ENCODE measurements around the gene RAD51B.

The RAD51B gene

DNA sequence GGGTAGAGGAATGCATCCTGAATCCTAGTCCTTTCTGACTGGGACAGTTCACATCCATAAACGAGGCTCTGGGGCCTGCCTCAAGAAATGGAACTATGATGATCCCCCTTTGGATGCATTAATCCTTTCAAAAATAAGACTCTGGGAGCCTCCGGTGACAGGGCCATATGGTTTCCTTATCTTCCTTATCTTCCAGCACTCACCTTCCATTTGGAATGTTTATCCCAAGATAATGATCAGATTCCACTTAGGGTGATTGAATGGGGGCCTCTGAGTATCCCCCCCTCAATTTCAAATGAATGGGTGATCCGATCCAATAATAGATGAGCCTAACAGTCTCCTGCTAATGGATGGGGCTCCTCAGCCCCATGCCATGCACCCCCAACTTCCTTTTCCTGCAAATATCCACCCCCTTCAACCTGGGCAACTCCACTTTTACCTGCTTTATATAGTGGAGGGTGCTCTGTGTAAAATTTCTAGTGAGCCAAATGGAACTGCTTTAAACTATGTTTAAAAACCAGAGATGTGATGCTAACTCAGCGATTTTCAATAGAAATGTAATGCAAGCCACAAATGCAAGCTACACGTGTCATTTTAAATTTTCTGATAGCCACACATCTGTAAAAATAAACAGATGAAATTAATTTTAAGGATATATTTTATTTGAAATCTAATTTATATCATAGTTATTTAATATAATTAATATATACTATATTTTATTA is 815.5 kb downstream of the RAD51B start:
- DNase-seq: no peak

DNA sequence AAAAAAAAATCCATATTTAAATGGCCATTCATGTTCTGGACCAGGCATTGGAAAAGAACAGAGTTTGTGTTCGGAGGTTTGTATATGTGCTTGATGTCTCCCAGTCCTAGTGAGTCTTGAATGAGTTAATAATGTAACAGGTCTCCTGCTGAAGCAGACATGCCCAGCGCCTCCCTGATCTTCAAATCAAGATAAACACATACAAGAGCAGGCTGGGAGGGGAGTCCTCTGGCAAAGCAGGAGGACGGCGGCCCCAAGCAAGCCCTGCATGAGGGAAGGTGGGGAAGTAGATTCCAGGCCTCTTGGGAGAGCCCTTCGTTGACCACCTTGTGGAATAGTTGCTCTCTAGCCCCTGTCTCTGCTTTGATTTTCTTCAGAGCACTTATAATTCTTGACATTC is 817.0 kb downstream of the RAD51B start:
- DNase-seq: no peak

DNA sequence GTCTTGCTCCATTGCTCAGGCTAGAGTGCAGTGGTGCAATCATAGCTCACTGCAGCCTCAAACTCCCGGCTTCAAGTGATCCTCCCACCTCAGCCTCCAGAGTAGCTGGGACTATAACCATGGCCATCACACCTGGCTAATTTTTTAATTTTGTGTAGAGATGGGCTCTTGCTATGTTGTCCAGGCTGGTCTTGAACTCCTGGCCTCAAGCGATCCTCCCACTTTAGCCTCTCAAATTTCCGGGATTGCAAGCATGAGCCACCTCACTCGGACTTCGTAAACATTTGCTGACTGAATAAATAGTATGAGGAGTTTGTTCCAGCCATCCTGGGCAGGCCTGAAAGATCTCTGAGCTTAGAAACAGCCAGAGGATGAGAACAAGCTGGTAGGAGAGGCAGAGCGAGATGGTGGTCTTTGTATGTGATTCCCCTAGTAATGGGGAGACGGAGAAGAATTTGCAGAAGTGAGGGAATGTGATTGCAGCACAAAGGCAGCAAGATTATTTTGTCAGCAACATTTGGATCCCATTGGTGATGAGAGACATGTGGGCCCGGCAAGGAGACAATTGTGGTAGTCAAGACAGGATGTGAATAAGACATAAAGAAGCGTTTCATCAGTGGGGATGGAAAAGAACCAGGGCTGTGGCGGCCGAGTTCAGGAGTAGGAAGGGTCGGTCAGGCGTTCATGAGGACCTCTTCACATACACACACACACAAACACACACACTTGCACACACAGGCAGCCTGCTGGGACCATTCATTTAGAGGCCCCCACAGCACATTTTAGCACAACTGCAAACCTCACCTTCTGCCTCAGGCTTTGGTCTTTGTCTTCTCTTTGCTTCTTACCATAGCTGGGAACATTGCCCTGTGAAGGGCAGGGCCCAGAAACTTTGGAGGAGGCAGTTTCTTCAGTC is 817.8 kb downstream of the RAD51B start:
- DNase-seq: no peak

DNA sequence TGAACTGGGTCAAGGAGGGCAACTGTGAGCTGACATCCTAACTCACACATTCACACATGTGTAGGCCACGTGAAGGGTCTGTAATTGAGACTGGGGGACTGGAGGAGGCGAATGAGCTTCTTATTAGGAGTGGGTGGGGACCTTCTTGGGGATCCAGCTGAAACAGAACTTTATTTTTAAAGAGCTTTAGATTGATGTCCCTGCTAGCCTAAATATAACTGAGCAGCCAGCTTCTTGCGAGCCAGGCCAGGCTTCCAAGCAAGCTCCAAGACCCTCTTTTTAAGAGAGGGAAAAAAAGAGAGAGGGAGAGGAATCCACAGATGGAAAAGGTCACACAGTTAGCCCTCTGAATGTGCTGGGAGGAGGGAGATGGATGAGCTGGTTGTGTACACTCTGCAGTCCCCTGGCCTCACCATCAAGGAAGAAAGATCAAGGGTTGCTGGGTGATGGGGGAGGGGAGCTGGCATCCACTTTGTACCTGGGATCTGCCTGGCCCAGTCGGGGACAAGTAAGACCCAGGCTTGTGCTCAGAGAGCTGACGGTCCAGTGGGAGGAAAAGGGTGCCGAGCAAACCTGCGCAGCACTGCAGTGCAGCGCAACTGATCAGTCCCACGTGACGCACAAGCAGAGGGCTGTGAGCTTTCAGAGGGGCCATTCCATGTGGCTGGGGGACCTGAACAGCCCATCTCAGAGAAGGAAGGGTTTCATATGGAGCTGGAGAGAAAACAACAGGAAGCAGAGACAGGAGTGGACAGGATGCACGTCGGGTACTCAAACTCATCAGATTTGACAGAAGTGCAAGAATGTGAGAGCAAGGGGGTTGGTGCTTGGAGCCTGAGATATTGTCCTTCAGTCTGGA is 818.8 kb downstream of the RAD51B start:
- no peak for DNase-seq

DNA sequence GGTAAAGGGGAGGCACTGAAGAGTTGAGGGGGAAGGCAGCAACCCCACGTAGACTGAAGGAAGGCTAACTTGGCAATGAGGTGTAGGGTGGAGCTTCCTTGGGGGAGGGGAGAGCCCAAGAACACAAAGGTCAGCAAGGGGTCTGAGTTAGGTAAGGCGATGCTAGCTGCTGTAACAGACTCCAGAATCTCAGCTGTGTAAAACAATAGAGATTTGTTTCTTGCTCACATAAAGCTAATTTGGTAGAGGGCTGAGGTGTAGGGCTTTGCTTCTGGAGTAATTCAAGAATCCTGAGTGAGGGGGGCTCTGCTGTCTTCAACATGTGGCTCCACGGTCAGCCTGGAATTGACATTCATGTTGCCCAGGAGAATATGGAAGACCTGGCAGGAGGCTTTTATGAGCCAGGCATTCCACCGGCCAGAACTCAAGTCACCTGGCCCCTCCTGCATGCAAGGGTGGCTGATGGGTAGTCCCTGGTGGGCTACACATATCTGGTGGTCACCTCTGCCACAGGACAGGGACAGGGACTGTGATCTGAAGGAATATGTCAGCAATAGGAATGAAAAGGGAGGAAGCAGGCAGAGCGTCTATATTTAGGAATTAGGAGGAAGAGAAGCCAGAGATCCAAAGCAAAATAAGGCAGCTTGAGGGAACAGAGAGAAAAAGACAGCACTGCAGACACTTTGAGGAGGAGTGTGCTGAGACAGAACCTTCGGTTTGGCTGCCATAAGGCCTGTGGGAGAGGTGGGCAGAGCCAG is 819.6 kb downstream of the RAD51B start:
- DNase-seq: no peak

DNA sequence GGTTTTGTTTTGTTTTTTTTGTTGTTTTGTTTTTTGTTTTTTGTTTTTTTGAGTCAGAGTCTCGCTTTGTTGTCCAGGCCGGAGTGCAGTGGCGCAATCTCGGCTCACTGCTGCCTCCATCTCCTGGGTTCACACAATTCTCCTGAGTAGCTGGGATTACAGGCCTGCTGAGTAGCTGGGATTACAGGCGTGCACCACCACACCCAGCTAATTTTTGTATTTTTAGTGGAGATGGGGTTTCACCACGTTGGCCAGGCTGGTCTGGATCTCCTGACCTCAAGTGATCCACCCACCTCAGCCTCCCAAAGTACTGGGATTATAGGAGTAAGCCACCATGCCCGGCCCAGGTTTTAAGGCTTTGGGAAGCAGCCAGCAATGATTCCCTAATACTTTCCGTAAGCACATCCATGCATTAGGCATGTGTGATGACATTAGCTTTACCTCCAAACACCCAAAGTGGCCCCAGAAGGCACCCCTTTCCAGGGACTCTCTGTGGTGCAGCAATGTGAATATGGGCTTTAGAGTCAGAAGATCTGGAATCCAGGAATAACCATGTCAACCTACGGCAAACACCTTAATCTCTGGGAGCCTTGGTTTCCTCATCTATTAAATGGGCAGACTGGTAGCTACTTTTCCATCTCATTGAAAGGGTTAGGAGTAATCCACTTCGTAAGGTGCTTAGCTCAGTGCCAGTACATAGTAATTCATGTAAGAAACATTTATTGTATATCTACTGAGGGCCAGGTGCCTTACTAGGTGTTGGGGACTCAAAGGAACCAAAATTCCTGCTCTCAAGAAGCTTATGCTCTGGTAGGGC is 820.4 kb downstream of the RAD51B start:
- DNase-seq: no peak

DNA sequence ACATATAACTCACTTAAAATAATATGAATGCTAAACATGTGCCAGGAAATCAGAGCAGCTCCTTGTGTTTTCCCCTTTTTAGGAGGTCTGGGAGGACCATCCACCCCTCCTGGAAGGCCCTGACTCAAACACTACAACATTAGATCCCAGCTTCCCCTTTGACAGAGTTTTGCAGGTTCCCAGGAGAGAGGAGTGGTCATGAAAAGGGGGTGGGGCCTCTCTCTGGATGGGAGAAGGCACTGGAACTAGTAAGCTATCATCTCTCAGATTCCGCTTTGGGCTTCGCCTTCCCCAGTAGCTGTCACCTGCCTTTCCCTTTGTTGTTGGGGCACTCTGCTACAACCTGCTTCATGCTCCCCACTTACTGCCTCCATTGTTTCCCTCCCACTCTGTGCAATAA is 824.1 kb downstream of the RAD51B start:
- DNase-seq: no peak

DNA sequence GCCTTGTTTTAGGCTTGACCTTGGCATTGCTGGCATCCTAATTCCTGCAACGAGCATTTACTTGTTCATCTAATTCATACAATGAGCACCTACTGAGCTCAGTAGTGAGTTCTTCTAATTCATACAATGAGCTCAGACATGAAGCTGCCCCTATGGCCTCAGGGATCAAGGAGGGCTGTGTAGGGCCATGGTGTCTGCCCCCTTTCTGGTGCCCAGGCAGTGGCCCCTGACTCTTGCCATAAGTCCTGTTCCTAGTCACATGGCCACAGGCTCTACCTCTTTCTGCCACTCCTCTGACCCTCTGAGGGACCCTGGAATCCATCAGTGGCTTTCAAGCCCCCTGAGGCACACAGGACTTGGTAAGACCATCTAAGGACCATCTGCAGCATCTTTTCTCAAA is 824.5 kb downstream of the RAD51B start:
- DNase-seq: no peak

DNA sequence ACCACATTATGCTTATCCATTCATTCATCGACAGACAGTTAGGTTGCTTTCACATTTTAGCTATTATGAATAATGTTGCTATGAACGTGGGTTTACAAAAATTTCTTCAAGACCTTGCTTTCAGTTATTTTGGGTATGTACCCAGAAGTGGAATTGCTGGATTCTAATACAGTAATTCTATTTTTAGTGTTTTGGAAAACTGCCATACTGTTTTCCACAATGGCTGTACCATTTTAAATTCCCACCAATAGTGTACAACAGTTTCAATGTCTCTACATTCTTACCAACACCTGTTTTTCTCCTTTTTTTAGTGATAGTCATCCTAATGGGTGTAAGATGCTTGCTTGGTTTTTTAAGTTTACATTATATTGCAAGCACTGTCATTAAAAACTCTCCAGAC is 825.8 kb downstream of the RAD51B start:
- DNase-seq: no peak

DNA sequence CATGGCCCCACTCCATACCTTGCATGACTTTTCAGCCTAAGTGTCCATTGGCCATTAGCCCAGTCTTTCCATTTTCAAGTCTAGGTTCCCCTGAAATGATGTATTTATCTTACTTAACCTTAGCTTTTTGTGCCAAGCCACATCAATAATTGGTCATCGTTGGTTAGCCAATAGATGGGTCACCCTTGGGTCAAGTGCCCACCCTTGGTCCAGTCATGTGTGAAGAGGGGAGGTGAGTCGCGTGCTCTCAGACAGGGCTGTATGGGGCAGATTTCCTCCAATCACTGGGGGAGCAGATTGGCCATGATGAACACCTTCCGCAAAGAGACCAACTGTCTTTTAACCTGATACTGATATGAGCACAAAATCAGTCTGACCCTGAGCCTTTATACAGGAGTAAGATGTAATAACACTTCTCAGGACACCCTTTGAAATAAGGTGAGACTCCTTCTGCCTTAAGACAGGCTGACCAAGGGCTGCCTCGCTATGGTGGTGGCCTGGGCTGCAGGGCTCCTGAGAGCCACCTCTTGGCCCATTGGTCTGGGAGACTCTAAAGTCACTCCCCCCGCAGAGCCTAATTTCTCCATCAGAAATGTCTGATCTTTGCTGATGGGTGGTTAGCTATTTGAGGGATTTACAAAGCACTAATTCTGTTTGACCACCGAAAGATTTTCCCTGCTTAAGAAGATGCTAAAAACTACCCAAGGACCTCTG is 830.1 kb downstream of the RAD51B start:
- no peak for DNase-seq

DNA sequence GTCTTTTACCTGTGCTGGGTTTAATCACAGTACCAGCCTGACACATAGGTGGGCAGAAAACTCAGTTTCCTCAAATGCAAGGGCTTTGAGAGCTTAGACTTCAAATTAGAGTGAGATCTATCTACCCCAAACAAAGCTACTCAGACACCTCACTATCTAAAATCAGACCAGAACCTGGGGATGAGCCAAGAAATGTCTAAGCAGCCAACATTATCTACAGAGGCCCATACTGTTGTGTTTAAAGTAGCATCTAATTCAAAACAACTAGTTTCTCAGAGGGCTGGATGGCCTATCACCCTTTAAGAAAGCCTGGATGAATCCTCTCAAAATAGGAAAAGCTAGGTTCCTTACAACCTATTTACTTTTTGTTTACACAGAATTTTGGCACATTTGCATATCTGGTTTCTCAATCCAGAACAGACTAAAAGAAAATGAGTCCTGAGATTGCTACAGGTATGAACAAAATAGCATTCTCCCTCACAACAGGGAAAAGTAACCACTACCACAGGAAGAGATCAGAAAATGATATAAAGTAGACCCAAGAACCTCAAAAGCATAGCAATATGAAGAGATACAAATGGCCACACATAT is 830.9 kb downstream of the RAD51B start:
- no peak for DNase-seq

DNA sequence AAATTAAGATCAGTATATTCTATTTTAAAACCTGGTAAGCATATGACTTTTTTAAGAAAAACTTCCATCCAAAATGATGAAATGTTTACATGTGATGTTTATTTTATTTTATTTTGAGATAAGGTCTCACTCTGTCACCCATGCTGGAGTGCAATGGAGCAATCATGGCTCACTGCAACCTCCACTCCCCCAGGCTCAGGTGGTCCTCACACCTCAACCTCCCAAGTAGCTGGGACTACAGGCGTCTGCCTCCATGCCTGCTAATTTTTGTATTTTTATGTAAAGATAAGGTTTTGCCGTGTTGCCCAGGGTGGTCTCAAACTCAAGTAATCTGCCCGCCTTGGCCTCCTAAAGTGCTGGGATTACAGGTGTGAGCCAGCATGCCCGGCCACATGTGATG is 831.5 kb downstream of the RAD51B start:
- no peak for DNase-seq

DNA sequence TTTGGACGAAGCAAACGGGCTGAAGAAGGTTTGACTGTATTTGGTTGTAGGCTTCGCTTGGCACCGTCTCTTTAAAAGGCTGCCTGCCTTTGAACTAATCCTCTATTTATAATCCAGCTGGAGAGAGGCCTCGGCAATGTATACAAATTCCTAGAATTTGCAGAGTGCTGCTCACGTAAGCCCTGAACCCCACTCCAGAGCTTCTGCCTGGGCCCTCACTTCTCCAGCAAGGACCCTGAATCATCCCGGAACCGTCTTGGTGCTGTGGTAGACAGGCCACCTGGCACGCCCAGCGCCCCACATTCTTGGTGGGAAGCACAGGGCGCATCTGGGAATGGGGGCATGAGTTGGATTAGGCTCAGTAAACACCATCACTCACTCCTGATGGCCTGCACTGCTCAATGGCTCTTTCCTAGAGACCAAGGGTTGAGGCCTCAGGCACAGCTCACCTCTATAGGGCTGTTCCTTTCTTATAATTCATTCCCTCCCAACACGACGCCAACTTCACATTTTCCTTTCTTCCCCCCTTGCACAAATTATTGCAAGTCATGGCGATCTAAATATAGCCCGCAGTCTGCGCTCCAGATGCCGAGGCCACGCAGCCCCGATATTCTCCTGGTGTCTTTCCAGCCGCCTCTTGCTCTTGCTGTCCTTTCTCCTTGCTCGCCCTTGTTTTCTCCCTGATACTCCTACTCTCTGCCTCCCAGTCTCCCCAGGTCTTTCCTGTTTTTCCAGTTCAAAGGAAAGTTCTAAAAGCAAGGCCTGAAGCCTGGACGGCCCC is 832.3 kb downstream of the RAD51B start:
- DNase-seq: no peak

DNA sequence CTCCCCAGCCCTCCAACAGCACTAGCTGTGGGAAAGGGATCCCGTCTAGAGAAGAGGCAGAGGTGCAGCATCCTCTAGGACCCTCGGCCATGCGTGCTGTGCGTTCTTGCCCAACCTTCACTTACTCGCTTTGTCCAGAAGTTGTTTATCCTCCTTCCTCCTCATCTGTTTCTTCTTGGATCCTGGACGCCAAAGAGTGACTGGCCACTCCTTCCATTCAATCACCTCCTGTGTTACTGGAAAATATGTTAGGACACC is 832.8 kb downstream of the RAD51B start:
- DNase-seq: no peak

DNA sequence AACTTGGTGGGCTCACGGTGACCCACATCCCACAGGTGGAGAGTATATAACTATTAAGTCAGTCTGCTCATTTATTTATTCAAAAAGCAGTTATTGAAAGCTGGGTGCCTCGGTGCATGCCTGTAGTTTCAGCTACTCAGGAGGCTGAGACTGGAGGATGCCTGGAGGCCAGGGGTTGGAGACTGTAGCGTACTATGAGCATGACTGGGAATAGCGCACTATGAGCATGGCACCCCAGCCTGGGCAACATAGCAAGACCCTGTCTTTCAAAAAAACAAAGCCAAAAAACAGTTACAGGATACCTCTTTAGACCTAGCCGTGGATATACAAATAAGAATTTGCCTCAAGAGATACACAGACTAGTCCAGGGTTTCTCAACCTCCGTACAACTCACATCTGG is 833.5 kb downstream of the RAD51B start:
- no peak for DNase-seq

DNA sequence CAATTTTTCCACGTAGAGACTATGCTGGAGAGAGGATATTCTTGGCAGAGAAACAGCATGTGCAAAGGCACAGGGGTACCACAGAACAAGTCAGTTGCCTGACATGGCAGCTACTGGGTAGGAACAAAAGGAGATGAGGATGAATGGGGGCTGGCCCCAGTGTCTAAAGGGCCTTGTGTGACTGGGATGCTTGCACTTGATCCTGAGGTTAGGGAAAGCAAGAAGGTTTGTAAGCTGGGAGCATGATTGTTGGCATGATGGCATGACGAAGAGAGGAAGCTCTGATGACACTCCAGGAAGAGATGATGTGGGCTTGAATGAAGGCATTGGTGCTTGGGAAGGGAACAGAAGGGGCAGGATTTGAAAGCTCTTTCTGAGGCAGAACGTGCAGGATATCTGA is 834.2 kb downstream of the RAD51B start:
- DNase-seq: no peak

DNA sequence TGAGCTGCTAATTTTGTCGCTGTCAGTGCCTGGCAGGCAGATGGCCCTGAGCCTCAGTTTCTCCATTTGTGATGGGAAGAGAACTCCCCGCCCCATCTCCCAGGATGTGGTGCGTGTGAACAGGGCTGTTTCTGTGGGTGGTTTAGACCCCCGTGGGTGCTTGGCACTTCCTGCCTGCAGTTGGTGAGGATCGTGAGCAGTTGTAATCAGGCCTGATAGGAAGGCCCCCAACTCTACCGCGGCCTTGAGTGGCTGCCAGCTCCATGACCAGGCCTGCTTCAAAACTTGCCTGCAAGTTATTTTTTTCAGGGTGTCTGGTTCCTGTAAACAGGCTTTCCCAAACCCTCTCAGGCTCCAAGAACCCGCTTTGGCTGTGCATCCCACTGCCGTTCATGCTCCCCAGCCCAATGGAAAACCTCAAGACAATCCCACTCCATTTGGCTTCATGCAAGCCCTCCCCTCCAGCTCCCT is 834.9 kb downstream of the RAD51B start:
- DNase-seq: no peak

DNA sequence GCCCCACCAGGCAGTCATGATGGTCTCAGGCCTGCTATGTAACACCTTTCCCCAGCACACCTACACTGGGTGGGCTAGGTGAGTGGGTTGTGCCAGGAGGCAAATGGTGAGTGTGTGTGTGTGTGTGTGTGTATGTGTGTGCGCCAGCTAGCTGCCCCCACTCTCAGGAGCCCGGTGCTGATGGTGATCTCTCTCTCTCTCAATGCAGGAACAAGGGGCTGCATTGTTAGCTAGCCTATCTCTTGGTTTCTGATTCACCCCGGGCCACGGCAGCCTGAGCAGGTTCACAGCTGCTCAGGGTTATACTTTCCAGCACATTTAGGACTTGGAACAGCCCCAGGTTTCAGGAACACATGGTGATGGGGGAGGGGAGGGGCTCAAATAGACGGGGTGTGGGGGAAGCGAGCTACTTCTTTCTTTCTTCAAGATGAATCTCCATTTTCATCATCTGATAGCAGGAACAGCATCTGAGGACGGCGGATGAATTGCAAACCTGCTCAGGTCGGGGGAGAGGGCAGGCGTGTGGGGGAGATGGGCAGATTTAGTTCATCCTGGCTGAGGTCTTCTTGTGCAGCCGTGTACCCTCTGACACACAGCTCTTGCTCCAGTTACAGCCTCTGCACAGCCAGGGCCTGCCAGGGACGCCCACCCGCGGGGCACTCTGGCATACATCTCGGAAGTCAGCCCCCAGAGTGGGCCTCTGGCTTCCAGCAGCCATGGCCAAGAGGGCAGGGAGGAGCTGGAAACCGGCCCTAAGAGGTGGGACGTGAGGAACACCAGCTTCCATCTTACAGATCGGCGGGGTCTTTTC is 835.6 kb downstream of the RAD51B start:
- DNase-seq: no peak

DNA sequence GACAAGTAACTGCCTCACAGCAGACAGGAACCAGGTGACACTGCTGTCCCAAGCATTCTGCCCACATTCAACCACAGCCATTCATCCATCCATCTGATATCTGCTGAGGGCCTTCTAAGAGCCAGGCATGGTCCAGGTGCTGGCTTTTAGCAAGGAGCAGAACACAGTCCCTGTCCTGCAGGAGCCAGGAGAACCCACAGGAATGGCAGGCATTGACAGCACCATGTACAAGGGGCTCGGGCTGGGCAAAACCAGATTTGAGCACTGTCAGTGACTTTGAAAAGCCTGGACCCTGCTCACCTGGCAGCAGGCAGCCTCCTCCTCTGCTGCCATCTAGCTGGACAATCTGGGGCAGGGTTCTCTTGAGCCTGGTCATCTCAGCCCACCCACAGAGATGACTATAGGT is 836.3 kb downstream of the RAD51B start:
- no peak for DNase-seq

Measured in SHP77 (cell line).